Endothelial cell of umbilical vein (primary cell): ENCODE results near the gene FAT2.

Source experiments
- CTCF ChIP-seq, 2 donors: IDR thresholded peaks; 1 replicate in 1 of 2; 2 replicates in 1 of 2; pipeline ENCODE4 v1.5.1; 2011; ENCODE audit warnings: low read length in 2 of 2, mild to moderate bottlenecking in 2 of 2, moderate library complexity in 2 of 2, control low read depth in 1 of 2, inconsistent platforms in 1 of 2, low read depth in 1 of 2; ENCODE audit not compliant: insufficient read depth in 1 of 2; ENCODE audit errors: extremely low read depth in 1 of 2
- EZH2 ChIP-seq: IDR thresholded peaks from 2 replicates; pipeline ENCODE4 v1.6.1; 2012; ENCODE audit warnings: borderline replicate concordance, low read depth, mild to moderate bottlenecking, moderate library complexity, low read length, inconsistent platforms; ENCODE audit not compliant: severe bottlenecking
- POLR2A ChIP-seq: IDR thresholded peaks from 2 replicates; pipeline ENCODE4 v1.6.1; 2012; ENCODE audit warnings: low read depth, mild to moderate bottlenecking, control low read depth, low read length
- POLR2AphosphoS5 ChIP-seq: IDR thresholded peaks from 2 replicates; pipeline ENCODE4 v1.6.1; 2012; ENCODE audit warnings: low read depth, mild to moderate bottlenecking, control low read depth, low read length, moderate library complexity; ENCODE audit not compliant: insufficient read depth

- TF ChIP-seq POLR2A, result no peak
- TF ChIP-seq CTCF (IDR thresholded peaks at IDR 0.05; ENCODE audit: extremely low read depth in 1 of 2, insufficient read depth in 1 of 2, low read depth in 1 of 2, low read length in 2 of 2), result no peak
- no peak for TF ChIP-seq EZH2
- TF ChIP-seq POLR2AphosphoS5, result no peak
Observed at GRCh38 chr5:151619812-151620460, 28.8 kb upstream of the FAT2 start.
